Glomerular visceral epithelial cell (primary cell): ENCODE measurements around the gene ENPP7.

Source experiments
- DNase-seq: peaks from one replicate; pipeline ENCODE4 v3.0.0-alpha.2; 2016; ENCODE audit errors: extremely low spot score

The ENPP7 gene

DNA sequence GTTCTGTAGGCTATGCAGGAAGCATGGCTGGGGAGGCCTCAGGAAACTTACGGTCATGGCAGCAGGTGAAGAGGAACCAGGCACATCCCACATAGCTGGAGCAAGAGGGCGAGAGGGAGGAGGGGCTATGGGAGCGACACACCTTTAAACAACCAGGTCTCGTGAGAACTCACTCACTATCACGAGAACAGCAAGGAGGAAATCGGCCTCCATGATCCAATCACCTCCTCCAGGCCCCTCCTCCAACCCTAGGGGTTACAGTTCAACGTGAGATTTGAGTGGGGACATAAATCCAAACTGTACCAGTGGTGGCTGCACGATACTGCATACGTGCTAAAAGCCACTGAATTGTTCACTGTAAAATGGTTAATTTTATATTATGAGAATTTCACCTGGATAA is 26.1 kb upstream of the ENPP7 start:
- DNase-seq: no peak

DNA sequence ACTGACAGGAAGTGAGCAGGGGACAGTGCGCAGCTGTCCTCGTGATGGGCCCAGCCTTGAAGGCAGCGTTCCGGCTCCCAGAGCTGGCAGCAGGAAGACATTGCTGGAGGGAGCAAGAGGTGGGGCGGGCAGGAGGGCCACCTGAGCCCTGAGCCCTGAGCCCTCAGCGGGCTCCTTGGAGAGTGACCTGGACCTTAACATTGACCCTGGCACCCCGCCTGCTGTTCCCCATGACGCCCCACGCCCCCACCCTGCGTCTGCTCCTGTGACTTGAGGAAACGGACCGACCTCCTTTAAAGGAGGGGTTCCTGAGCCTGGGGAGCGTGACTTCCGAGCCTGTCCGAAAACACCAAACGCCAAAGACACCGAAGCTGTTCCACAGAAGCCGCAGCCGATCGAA is 25.1 kb upstream of the ENPP7 start:
- no peak for DNase-seq

DNA sequence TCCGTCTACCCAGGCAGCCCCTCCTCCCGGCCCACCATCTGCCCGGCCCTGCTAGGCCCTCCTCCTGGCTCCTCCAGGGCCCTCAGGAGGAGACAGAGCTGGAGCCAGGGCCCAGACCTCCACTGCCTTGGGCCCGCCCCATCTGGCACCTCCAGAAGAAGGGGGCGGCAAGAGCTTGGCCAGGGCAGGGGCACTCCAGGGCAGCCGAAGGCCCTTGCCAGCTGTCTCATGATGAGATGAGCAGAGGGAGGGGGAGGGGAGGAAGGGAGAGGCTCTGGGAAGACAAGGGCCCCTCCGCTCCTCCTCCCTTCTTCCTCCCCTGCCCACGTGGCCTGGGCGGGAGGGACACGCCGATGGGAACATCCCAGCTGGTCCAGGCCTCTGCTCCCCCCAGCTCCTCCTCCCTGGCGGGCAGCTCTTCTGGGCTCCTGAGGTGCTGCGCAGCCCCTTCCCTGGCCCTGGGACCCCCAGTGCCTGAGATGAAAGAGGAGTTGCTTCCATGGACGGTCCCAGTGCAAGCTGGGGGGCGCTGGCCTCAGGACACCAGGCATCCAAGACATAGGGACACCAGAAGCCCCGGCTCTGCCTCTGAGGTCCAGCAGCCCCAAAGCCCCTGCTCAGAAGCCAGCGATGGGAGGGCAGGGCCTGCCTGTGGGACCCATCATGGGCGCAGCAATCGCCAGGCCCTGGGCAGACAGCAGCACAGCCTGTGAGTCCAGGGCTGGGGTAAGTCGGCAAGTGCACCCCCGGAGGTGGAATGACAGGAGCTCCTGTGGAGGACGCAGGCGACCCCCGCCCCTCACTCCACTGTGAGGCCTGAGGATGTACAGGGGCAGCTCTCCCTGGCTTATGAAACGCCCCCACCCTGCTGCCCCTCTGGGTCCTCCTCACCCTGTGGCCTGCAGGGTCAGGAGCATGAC is 23.6 kb upstream of the ENPP7 start:
- DNase-seq: no peak

DNA sequence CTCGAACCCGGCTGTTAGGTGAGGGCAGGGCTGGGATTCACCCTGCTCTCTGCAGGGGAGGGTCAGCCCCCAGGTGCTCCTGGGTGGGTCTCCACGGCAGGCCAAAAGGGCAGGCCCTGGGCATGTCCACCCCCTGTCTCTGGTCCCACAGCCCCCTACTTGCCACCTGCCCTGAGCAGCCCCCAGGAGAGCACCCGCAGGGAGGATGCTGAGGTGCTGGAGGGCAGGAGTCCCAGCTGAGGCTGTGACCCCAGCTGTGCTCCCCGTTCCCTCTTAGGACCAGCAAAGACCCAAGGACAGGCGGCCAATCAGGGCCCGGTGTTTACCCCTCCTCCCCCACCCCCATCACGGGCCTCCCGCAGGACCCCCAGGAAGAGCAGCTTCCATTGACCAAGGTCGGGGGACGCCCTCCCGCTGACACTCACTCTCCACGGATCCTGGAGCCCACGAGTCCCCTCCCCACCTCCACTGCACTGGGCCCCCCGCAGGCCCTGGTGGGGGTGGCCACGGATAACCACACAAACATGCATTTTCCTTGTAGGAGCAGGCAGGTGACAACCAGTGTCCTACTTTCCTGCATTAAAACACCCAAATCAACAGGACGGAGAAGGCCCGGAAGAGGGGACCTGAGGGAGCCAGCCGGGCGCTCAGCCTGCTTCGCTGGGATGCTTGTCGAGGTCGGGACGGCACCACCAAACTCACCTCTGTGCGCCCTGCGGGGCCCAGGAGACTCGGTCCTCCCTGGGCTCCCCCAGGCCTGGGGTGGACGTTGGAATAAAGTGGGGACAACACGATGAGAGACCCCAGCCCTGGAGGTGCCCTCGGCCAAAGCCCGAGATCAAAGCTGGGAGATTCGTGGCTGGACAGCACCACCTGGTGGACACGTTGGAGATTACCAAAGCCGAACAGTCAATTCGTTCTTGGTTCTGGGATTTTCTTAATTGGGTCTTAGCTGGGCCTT is 22.5 kb upstream of the ENPP7 start:
- DNase-seq: peak; percentile 37

DNA sequence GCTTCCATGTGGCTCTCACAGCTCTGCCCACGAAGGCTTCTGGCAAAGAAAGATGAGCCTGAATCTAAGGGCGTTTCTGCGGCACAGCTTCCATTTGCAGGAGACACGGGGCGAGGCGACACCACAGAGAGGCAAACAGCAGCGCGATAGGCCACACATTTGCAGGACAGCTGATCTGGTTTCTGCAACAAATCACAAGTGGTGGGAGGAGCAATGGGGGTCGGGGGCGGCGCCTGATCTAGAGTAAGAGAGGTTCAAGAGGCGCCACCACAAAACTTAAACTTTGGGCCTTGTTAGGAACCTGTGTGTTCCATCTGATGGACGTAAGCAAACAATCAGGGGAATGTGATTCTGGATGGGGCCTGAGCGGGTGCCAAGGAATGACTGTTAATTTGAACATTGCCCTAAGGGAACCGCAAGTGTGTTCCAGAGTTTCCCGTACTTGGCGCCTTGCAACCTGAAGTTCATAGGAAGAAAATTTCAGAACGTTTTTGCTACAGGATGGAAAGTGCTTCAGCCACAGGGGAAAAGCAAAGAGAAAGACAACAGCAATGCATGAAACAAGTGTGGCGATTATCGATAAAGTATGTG is 18.9 kb upstream of the ENPP7 start:
- DNase-seq: no peak

DNA sequence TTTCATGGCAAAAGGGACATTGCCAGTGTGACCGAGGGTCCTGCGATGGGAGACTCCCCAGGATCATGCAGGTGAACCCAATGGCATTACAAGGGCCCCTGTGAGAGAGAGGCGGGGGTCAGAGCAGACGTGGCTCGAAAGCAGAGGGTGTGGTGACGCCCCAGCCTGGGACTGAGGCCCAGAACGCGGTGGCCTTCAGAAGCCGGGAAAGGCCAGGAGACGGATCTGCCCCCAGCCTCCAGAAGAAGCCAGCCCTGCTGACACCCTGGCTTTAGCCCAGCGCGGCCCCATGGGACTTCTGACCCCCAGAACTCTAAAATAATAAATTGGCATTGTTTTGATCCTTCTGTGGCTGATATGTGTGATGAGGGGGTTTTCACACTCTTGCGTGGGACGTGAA is 17.4 kb upstream of the ENPP7 start:
- DNase-seq: no peak

DNA sequence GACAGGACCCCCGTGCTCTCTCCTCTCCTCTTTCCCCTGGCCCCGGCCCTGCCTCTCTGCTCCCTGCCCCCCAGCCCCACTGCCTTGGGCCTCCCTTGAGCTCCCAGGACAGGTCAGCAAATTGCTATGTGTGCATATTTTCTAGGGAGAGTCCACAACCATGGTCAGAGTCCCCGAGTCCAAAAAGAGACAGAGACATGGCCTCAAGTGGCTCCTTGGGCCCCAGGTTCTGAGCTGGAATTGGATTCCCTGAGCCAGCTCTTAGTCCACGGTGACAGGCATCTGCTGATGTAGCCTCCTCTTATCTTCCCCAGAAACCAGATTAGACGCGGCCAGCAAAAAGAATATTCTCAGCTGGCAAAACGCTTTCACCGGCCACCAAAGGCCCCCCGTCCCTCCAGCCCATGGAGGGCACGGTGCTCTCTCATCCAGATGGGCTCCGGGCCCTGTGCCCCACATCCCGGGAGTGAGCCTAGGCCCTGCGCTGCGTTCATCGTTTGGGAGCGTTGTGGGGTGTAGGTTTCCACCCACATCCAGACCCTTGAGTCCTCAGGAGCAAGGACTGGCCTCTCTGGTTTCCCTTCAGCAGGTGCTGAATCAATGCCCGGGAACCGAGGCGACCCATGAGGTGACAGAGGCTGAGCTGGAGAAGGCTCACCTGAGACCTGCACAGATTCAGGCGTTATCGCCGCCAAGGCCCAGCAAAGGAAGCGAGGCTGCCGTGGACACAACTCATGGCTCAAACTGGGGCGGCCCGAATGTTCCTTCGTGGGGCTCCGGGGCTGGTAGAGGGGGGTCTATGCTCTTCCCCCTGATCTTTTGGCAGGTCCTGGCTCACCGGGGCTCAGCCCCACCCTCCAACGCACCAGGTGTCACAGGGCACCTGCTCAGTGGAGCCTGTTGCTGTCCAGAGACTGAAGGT is 16.3 kb upstream of the ENPP7 start:
- no peak for DNase-seq

DNA sequence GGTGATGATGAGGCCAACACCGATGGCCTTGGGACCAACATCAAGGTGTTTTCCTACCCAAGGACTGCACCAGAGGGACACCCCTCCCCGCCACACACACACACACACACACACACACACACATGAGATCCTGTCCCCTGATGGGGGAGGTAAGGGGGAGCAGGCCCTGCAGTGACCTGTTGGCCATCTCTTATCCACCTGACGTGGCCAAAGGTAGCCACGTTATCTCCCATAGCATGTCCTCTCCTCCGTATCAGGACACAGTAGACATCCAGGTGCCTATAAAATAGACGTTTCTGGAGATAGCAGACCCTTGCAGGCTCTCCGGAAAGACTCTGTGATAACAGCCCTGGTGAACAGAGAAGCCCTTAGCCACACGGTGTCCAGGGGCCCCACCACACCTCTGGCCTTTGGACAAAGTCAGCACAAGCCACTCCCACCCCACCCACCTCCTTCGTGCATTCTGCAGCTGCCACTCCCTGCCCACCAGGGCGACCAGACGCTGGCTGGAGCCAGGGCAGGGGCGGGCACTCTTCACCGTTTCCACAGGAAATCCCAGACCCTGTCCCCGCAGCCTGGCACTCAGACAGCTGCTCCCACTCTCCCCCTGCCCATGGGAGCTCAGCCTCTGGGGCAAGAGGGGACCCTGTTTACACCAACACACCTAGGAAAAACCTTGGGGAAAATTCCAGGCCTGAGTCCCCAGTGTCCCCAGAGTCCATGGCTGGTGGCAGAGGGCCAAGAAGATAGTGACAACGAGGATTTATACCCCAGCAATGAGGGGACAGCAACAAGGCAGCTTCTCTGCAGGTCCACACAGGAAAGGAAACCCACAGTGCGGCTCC is 15.4 kb upstream of the ENPP7 start:
- DNase-seq: no peak

DNA sequence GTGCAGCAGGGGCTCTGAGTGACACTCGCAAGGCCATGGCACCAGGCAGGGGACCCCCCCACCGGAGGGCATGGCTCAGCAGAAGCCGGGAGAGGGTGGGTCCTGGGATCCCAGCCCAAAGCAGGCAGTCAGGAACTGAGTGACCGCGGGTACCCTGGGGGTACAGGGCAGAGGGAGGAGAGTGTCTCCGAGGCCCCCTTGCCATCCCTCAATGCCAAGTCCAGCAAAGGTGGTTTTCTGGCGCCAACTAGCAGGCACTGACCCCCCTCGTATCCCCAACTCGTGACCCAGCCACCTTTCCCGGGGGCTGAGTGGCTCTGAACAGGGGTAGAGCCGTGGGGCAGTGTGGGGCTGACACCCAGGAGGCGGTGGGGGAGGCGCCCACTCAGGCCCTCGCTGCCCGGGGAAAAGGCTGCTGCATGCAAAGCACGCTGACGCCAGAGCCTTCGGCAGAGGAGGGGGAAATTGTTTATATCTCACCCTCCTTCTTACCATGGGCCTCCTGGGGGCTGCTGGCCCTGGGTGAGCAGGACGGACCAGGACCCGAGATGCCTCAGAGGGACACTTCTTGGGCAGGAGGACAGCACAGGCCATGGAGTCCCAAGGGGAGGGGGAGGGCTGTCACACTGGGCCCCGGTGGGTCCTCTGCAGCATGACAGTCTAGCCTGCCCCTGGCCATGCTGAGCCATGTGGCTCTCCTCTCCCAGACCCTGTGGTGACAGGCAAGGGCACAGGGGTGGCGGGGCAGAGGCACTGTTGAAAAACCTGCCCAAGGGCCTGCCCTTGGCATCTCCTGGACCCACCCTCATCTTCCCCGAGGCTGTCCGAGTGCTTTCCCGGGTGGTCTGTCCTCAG is 14.6 kb upstream of the ENPP7 start:
- DNase-seq: no peak

DNA sequence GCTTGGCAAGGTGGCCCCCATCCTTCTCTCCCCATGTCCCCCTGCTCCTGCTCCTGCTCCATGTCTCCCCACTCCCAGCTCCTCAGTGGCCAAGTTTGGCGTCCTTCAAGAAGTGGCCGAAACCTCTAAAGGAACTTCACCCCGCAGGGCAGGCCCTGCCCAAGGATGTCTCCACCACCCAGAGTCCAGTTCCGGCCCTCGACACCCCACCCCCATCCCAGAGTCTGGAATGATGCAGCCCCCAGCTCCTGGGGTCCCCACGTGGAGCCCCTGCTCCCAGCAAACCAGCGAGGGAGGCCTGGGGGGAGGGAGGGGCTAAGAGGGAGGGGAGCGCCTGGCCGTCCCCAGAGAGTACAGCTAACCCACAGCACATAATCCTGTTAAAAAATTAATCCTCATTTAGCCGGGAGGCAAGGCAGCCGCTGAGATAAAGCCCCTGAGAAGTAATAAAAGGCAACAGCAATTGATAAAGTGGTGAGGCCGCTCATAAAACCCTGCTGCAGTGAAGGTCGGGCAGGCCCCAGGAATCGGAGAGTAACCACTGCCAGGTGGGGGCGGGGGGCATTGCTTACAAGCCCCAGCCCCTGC is 9.9 kb upstream of the ENPP7 start:
- no peak for DNase-seq

DNA sequence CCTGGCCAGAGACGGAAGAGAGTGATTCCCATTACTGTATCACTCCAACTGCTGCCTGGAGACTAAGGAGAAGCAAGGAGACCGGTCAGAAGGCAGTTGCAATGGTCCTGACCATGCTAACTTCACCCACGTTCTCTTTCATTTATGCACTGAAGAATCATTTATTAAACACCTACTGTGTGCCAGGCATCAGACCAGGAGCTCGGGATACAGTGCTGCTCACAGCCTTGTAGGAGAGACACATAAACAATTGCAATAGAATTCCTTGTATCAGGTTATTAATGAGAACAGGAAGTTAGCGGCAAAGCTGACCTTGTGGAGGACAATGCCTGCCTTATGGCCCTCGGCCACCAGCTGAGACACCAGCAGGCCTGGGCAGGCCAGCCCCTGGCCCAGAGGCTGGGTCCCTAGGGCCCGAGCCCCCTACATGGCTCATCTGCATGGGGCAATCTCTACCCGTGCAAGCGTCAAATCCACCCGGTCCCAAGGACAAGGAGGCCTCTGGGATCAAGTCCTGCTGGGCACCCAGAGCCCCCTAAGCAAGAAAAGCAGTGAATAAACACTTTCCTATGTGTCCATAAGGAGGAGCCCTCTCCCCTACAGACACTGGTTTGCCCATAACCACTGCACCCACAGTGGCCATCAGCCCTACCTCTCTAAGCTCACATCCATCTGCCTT is 8.6 kb upstream of the ENPP7 start:
- peak; percentile 35 for DNase-seq

DNA sequence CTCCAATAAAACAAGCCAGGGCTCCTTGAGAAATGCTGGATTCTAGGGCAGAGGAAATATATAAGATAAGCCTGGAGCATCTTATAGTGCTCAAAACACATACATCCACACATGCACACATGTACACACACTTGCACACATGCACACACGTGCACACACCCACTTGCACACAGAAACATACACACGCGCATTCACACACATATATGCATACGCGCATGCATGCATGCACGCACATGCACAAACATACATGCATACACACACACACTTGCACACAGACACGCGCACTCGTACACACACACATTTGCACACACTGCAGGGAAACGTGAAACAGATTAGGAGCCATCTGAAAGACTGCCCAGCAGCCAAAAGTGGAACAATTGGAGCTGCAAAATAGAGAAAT is 8.0 kb upstream of the ENPP7 start:
- DNase-seq: no peak

DNA sequence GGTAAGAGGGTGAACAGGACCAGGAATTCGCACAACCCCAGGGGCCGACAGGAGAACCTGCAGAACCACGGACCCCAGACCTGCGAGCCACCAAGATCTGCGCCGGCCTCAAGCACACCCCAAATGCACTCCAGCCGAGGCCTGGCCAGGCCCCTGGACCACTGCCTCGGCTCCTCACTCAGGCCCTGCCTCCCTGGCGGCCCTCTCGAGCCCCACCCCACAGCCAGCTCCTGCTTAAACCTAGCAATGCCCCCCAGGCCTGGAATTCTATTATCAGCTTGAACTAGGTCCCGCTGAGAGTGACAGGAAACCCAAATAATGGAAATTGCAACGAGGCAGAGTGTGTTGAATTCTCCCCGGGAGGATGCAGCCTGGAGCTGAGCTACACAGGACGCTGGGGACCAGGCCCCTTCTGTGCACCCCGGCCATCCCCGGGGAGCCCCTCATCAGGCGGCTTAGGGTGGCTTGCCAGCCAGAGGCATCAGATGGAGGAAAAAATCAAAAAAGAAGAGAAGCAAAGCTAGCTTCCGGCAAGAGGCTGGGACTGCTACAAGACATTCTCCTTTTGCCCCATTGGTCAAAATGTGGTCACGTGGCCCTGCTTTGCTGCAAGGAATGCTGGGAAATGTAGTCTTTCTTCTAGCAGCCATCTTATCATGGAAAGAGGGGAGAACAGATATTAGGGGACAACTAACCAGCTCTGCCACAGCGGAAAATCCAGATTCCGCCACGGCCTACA is 2.4 kb upstream of the ENPP7 start:
- DNase-seq: peak; percentile 77

DNA sequence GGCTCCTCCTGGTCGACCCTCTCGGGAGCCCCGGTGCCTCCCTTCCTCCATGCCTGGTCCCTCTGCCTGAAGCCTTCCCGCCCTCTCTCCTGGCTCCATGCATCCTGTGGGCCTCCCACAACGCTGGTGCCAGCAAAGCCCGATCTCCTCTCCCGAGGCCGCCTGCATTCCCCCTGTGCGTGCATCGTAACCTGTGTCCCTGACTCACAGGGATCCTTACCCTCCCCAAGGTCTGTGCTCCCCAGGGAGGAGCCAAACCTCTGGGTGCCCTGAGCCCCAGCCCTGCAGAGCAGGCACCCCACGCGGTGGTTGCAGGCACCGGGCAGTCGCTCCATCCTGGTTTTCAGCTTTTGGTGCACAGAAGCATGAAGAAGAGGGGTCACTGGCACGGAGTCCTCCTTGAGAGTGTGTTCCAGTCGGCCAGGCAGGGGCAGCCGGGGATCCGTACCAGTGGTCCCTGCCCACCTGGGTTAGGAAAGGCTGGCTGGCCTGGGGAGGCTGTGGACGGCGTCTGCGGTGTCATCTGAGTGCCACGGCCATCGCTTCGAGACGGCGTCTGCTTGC is 1.8 kb upstream of the ENPP7 start:
- DNase-seq: no peak

DNA sequence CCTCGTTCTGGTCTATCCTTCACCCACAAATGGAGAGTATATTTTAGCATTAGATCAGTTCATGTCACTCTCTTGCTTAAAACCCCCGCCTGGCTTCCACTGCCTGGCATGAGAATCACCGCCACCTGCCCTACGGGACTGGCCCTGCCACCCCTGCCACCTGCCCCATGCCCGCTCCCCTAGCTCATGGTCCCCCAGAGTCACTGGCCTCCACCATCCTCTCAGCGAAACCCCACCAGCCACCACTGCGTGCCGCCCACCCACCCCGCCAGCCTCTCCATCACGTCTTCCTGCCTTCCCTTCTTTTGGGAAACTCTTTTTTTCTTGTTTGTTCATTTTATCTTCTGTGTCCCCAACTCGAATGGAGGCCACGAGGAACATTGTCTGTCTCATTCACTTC is 982 bp upstream of the ENPP7 start:
- DNase-seq: no peak

DNA sequence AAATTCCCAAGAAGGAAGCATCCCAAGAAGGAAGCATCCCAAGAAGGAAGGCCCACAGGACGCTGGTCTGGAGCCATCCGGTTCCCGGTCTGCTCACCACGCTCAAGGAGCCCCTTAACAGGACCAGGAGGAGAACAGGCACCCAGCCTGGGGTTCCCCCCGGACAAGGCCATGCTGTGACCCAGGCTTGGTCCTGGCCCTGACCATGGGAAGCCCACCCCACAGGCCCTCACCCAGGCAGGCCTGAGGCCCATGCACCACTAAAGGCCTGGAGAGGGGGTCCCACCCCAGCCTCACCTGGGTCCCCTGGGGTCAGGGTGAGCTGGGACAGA is 340 bp upstream of the ENPP7 start:
- DNase-seq: no peak

DNA sequence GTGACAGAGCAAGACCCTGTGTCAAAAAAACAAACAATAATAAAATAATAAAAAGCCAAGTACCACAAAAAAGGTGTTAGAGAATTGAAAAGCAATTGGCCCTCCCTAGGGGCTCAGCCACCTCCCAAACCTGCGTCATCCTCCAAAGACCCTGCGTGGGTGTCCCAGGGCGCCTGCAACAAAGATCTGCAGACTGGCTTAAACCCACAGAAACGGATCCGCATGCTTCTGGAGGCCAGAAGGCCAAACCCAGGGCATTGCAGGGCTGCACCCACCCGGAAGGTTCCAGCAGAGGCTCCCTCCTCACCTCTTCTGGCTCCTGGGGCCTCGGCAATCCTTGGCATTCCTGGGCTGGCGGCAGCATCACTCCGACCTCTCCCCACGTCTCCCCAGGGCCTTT is 1.5 kb downstream of the ENPP7 start:
- DNase-seq: no peak
